Measurements from ENCODE around the gene SLIT1. TPM values are rescaled to one million over a fixed set of nuclear protein-coding genes. Genes with fewer than 3 reads are reported as not detected.
A peak's percentile ranks its signal among the peaks of the same experiment; 100 is the strongest.

SLIT1 gene
- total RNA-seq, 1 donor from 2014 or later, result 0.16 TPM

- intact Hi-C loops (cut with DNase I), result no loop called here
- DNase-seq (no peak), ATAC-seq (ENCODE audit: poor library complexity) (no peak)
Observed at GRCh38 chr10:97061423-97061822, 124.3 kb downstream of the SLIT1 start.

GRCh38 chr10:97060441-97061084 is 125.2 kb downstream of the SLIT1 start:
- DNase-seq (no peak), ATAC-seq (ENCODE audit: poor library complexity) (no peak)
- intact Hi-C loops (cut with DNase I), result no loop called here

GRCh38 chr10:97059872-97060205 is 125.9 kb downstream of the SLIT1 start:
- ATAC-seq (ENCODE audit: poor library complexity), result no peak
- DNase-seq, result no peak
- intact Hi-C loops (cut with DNase I), result no loop called here

GRCh38 chr10:97059006-97059871 is 126.5 kb downstream of the SLIT1 start:
- intact Hi-C loops (cut with DNase I), result no loop called here
- no peak for ATAC-seq (ENCODE audit: poor library complexity)
- DNase-seq, result no peak

GRCh38 chr10:97058521-97058920 is 127.2 kb downstream of the SLIT1 start:
- DNase-seq (no peak), ATAC-seq (ENCODE audit: poor library complexity) (peak; percentile 88)
- intact Hi-C loops (cut with DNase I), result no loop called here

- intact Hi-C loops (cut with DNase I), result no loop called here
- ATAC-seq (ENCODE audit: poor library complexity) (no peak), DNase-seq (no peak)
Observed at GRCh38 chr10:97057491-97058235, 128.1 kb downstream of the SLIT1 start.

GRCh38 chr10:97056003-97056630 is 129.6 kb downstream of the SLIT1 start:
- DNase-seq, result no peak
- intact Hi-C loops (cut with DNase I), result no loop called here
- no peak for ATAC-seq (ENCODE audit: poor library complexity)

GRCh38 chr10:97053276-97053675 is 132.5 kb downstream of the SLIT1 start:
- intact Hi-C loops (cut with DNase I), result no loop called here
- DNase-seq, result no peak
- no peak for ATAC-seq (ENCODE audit: poor library complexity)

GRCh38 chr10:97050956-97051496 is 134.7 kb downstream of the SLIT1 start:
- ATAC-seq (ENCODE audit: poor library complexity) (no peak), DNase-seq (no peak)
- intact Hi-C loops (cut with DNase I), result no loop called here

- intact Hi-C loops (cut with DNase I), result no loop called here
- DNase-seq (no peak), ATAC-seq (ENCODE audit: poor library complexity) (no peak)
Observed at GRCh38 chr10:97050205-97050745, 135.5 kb downstream of the SLIT1 start.

- ATAC-seq (ENCODE audit: poor library complexity) (no peak), DNase-seq (no peak)
- intact Hi-C loops (cut with DNase I), result no loop called here
Observed at GRCh38 chr10:97049670-97050069, 136.1 kb downstream of the SLIT1 start.

GRCh38 chr10:97048649-97049427 is 136.9 kb downstream of the SLIT1 start:
- intact Hi-C loops (cut with DNase I), result no loop called here
- no peak for ATAC-seq (ENCODE audit: poor library complexity)
- DNase-seq, result no peak

GRCh38 chr10:97047788-97048187 is 138.0 kb downstream of the SLIT1 start:
- intact Hi-C loops (cut with DNase I), result no loop called here
- no peak for DNase-seq
- ATAC-seq (ENCODE audit: poor library complexity), result no peak

- ATAC-seq (ENCODE audit: poor library complexity), result no peak
- DNase-seq, result no peak
- intact Hi-C loops (cut with DNase I), result no loop called here
Observed at GRCh38 chr10:97047083-97047736, 138.5 kb downstream of the SLIT1 start.

GRCh38 chr10:97046456-97047082 is 139.2 kb downstream of the SLIT1 start:
- DNase-seq, result no peak
- ATAC-seq (ENCODE audit: poor library complexity), result no peak
- intact Hi-C loops (cut with DNase I), result no loop called here

- intact Hi-C loops (cut with DNase I), result no loop called here
Observed at GRCh38 chr10:97043563-97043855, 142.2 kb downstream of the SLIT1 start.

More at GRCh38 chr10:97043563-97043855, 142.2 kb downstream of the SLIT1 start:
- ATAC-seq (ENCODE audit: poor library complexity), result no peak
- DNase-seq, result no peak
